HepG2 (cell line): ENCODE data around the gene MYLK. TPM values are rescaled to one million over a fixed set of nuclear protein-coding genes. Genes with fewer than 3 reads are reported as not detected.

Source experiments
- AGO2 ChIP-seq: fragments of 200-400 bp; formaldehyde crosslinking; optimal IDR thresholded peaks from 2 replicates; pipeline ENCODE3; 2017; ENCODE audit warnings: mild to moderate bottlenecking, low read depth, low read length, moderate library complexity
- CREB3 ChIP-seq: sonication (generic); formaldehyde crosslinking; IDR thresholded peaks from 2 replicates; pipeline ENCODE4 v1.5.0; 2020; ENCODE audit warnings: missing genetic modification reagents
- EEA1 ChIP-seq: sonication (generic); formaldehyde crosslinking; IDR thresholded peaks from 2 replicates; pipeline ENCODE4 v1.5.1; 2020; ENCODE audit warnings: mild to moderate bottlenecking, missing genetic modification reagents, borderline replicate concordance
- HMGXB4 ChIP-seq, 2 experiments: sonication (generic) in 1 of 2; formaldehyde crosslinking in 1 of 2; IDR thresholded peaks; 2 replicates each; pipeline versions ENCODE4 v1.4.0 to v1.6.1; 2018 to 2020; ENCODE audit warnings: missing genetic modification reagents in 2 of 2, borderline replicate concordance in 1 of 2, low read depth in 1 of 2, mild to moderate bottlenecking in 1 of 2, missing biosample characterization in 1 of 2
- HOMEZ ChIP-seq: IDR thresholded peaks from 2 replicates; pipeline ENCODE4 v1.6.1; 2016; ENCODE audit warnings: low read depth
- IKZF4 ChIP-seq: sonication (generic); formaldehyde crosslinking; IDR thresholded peaks from 2 replicates; pipeline ENCODE4 v1.5.1; 2020; ENCODE audit warnings: borderline replicate concordance, mild to moderate bottlenecking, low read depth, missing genetic modification reagents; ENCODE audit errors: not compliant biosample characterization
- PREB ChIP-seq: sonication (generic); formaldehyde crosslinking; IDR thresholded peaks from 2 replicates; pipeline ENCODE4 v1.4.0; 2020; ENCODE audit warnings: missing genetic modification reagents
- SMAD3 ChIP-seq: sonication (generic); formaldehyde crosslinking; IDR thresholded peaks from 2 replicates; pipeline ENCODE4 v1.4.0; 2020; ENCODE audit warnings: missing genetic modification reagents
- SRY ChIP-seq: sonication (generic); formaldehyde crosslinking; IDR thresholded peaks from 2 replicates; pipeline ENCODE4 v1.8.0; 2022; ENCODE audit warnings: mild to moderate bottlenecking, missing genetic modification reagents
- TBX3 ChIP-seq: fragments of 450-650 bp; IDR thresholded peaks from 2 replicates; pipeline ENCODE4 v1.6.1; 2017; ENCODE audit warnings: antibody characterized with exemption, mild to moderate bottlenecking, inconsistent platforms, borderline replicate concordance
- U2AF1 ChIP-seq: fragments of 200-400 bp; formaldehyde crosslinking; optimal IDR thresholded peaks from 2 replicates; pipeline ENCODE3; 2017; ENCODE audit warnings: mild to moderate bottlenecking, low read depth, low read length
- ZNF337 ChIP-seq: sonication (generic); formaldehyde crosslinking; IDR thresholded peaks from 2 replicates; pipeline ENCODE4 v1.5.1; 2020; ENCODE audit warnings: missing genetic modification reagents, low read depth, mild to moderate bottlenecking, borderline replicate concordance
- ZNF34 ChIP-seq: sonication (generic); formaldehyde crosslinking; IDR thresholded peaks from 2 replicates; pipeline ENCODE4 v1.4.0; 2020; ENCODE audit warnings: mild to moderate bottlenecking, missing genetic modification reagents, borderline replicate concordance
- ZNF431 ChIP-seq: sonication (generic); formaldehyde crosslinking; IDR thresholded peaks from 2 replicates; pipeline ENCODE4 v1.9.0; 2022; ENCODE audit warnings: missing genetic modification reagents, low read depth, mild to moderate bottlenecking, borderline replicate concordance
- ZNF451 ChIP-seq: sonication (generic); formaldehyde crosslinking; IDR thresholded peaks from 2 replicates; pipeline ENCODE4 v1.5.0; 2020; ENCODE audit warnings: mild to moderate bottlenecking, missing genetic modification reagents
- ZNF567 ChIP-seq: sonication (generic); formaldehyde crosslinking; IDR thresholded peaks from 2 replicates; pipeline ENCODE4 v1.8.1; 2023; ENCODE audit warnings: mild to moderate bottlenecking, missing genetic modification reagents, borderline replicate concordance
- ZNF569 ChIP-seq: sonication (generic); formaldehyde crosslinking; IDR thresholded peaks from 2 replicates; pipeline ENCODE4 v1.5.0; 2020; ENCODE audit warnings: mild to moderate bottlenecking, missing genetic modification reagents, moderate library complexity, borderline replicate concordance
- ZNF615 ChIP-seq: sonication (generic); formaldehyde crosslinking; IDR thresholded peaks from 2 replicates; pipeline ENCODE4 v1.5.0; 2020; ENCODE audit warnings: mild to moderate bottlenecking, missing genetic modification reagents, borderline replicate concordance
- ZSCAN25 ChIP-seq: sonication (generic); formaldehyde crosslinking; IDR thresholded peaks from 2 replicates; pipeline ENCODE4 v1.8.0; 2022; ENCODE audit warnings: mild to moderate bottlenecking, missing genetic modification reagents
- polyA plus RNA-seq, 8 experiments: library from polyadenylated mRNA; depleted of rRNA in 3 of 8; stranded (reverse) in 7 of 8; unstranded in 1 of 8; fragments of >200 nt; fragmentation: Illumina TruSeq in 4 of 8; extraction: Trizol in 4 of 8; gene quantifications; 2 replicates each; pipeline versions ENCODE4 v1.2.1 to v1.2.3, GENCODE V29; 2011 to 2016; ENCODE audit warnings: low read depth in 4 of 8, missing spikeins in 1 of 8, mixed read lengths in 1 of 8; ENCODE audit not compliant: insufficient read depth in 1 of 8
- total RNA-seq, 5 experiments: library from RNA; depleted of rRNA; stranded (reverse); fragments of >200 nt; fragmentation: Illumina TruSeq; extraction: Trizol; gene quantifications; 2 replicates each; pipeline ENCODE4 v1.2.3, GENCODE V29; 2016; ENCODE audit warnings: low read depth in 1 of 5
- TF ChIP-seq, protein P1 (sequence below): sonication (generic); formaldehyde crosslinking; IDR thresholded peaks from 2 replicates; pipeline ENCODE4 v1.4.0; 2020; ENCODE audit warnings: missing genetic modification reagents

The MYLK gene
- total and polyA plus RNA-seq, 2 of the 13 experiments (the other 11 are each of a cell fraction or from before 2014, with no cell fraction given): 10.6 to 34.9 TPM

DNA sequence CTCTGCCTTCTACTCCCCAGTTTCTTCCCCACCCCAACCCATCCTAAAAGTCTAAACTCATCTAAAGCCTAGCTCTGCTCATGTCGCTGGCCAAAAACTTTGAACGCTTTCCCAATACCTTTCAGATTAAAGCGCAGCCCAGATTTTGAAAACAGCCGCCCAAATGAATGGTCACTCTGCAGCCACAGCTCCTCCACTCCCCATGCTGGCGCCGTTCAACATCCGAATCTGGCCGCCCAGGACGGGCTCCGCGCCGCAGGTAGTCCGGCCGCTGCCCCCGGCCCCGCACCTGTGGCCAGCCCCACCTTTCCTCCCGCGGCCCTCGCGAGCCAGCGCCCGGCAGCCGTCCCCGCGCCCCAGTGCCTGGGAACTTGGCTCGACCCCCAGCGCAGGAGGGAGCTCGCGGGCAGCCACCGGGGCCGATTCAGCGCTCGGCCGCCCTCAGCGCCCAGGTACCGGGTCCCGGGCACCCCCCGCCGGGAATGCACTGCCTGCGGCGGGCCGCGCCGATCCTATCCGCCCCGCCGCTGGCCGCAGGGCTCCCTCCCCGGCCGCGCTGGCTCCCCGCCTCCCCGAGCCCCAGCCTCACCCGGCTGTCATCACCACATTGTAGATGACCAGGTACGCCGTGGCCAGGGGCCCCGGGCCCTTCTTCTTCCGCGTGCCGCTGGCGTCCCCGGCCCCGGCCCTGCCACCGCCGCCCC is 299.7 kb downstream of the MYLK start (continued):
- TF ChIP-seq SMAD3 (CRISPR knock-in tag) (no peak), HOMEZ (CRISPR knock-in tag) (no peak), ZNF569 (CRISPR knock-in tag) (no peak), ZSCAN25 (peak; percentile 67; the same call in 1 of the 2 replicates), TBX3 (no peak), ZNF567 (CRISPR knock-in tag) (no peak), U2AF1 (peak; percentile 2), HMGXB4 (CRISPR knock-in tag; IDR thresholded peaks at IDR 0.05; ENCODE audit: borderline replicate concordance in 1 of 2, low read depth in 1 of 2) (no peak; a peak in 1 of 4 replicates), ZNF615 (0 out of 2 replicates have a peak, but pooled peaks have one; percentile 15), SRY (CRISPR knock-in tag) (peak; percentile 30; the same call in 1 of the 2 replicates), ZNF337 (CRISPR knock-in tag) (peak; percentile 32; the same call in 1 of the 2 replicates), ZNF431 (CRISPR knock-in tag) (peak; percentile 63; the same call in 1 of the 2 replicates), CREB3 (CRISPR knock-in tag) (peak; percentile 44; the same call in 1 of the 2 replicates), PREB (no peak), IKZF4 (CRISPR knock-in tag) (peak; percentile 72), ZNF34 (0 out of 2 replicates have a peak, but pooled peaks have one; percentile 34), EEA1 (CRISPR knock-in tag) (peak; percentile 53; the same call in 1 of the 2 replicates), AGO2 (peak; percentile 81), ZNF451 (CRISPR knock-in tag) (no peak; the same call in 1 of the 2 replicates)
- TF ChIP-seq, protein P1, sequence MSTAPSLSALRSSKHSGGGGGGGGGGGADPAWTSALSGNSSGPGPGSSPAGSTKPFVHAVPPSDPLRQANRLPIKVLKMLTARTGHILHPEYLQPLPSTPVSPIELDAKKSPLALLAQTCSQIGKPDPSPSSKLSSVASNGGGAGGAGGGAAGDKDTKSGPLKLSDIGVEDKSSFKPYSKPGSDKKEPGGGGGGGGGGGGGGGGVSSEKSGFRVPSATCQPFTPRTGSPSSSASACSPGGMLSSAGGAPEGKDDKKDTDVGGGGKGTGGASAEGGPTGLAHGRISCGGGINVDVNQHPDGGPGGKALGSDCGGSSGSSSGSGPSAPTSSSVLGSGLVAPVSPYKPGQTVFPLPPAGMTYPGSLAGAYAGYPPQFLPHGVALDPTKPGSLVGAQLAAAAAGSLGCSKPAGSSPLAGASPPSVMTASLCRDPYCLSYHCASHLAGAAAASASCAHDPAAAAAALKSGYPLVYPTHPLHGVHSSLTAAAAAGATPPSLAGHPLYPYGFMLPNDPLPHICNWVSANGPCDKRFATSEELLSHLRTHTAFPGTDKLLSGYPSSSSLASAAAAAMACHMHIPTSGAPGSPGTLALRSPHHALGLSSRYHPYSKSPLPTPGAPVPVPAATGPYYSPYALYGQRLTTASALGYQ (CRISPR knock-in tag): no peak
